NCI-H2029 treated with DMSO at 0.1 percent for 48 hours (cell line): ENCODE data around the gene TSPAN3.
A peak's percentile ranks its signal among the peaks of the same experiment; 100 is the strongest.

Experiments used
- DNase-seq: peaks from one replicate; lab custom pipeline; 2025; lab: John Stamatoyannopoulos, UW

TSPAN3 gene

GRCh38 chr15:77070495-77071304, at the start of gene TSPAN3:
TSPAN3 (minus strand) TSS chr15:77071109; CDS start chr15:77070954, 155 bp downstream.
- peak; percentile 40 for DNase-seq

GRCh38 chr15:77120576-77120975, 49.7 kb upstream of the TSPAN3 start:
- no peak for DNase-seq

- no peak for DNase-seq
Measured at GRCh38 chr15:77119446-77119845, 48.5 kb upstream of the TSPAN3 start.

- peak; percentile 36 for DNase-seq
Measured at GRCh38 chr15:77118882-77119321, 48.0 kb upstream of the TSPAN3 start.

- DNase-seq, result no peak
Measured at GRCh38 chr15:77115179-77115578, 44.3 kb upstream of the TSPAN3 start.

- no peak for DNase-seq
Measured at GRCh38 chr15:77112838-77113504, 42.1 kb upstream of the TSPAN3 start.

- DNase-seq, result no peak
Measured at GRCh38 chr15:77111789-77112188, 40.9 kb upstream of the TSPAN3 start.

GRCh38 chr15:77107531-77108355, 36.8 kb upstream of the TSPAN3 start:
- DNase-seq, result peak; percentile 10

GRCh38 chr15:77107068-77107467, 36.2 kb upstream of the TSPAN3 start:
- DNase-seq, result no peak

- DNase-seq, result no peak
Measured at GRCh38 chr15:77104155-77104554, 33.2 kb upstream of the TSPAN3 start.

GRCh38 chr15:77099741-77100463, 29.0 kb upstream of the TSPAN3 start:
- DNase-seq, result no peak

GRCh38 chr15:77098572-77098971, 27.7 kb upstream of the TSPAN3 start:
- DNase-seq, result no peak

- DNase-seq, result no peak
Measured at GRCh38 chr15:77097921-77098320, 27.0 kb upstream of the TSPAN3 start.

- no peak for DNase-seq
Measured at GRCh38 chr15:77097248-77097721, 26.4 kb upstream of the TSPAN3 start.

GRCh38 chr15:77096541-77096940, 25.6 kb upstream of the TSPAN3 start:
- no peak for DNase-seq

GRCh38 chr15:77096138-77096537, 25.2 kb upstream of the TSPAN3 start:
- no peak for DNase-seq

GRCh38 chr15:77094397-77095030, 23.6 kb upstream of the TSPAN3 start:
- no peak for DNase-seq

GRCh38 chr15:77093436-77093835, 22.5 kb upstream of the TSPAN3 start:
- no peak for DNase-seq

- no peak for DNase-seq
Measured at GRCh38 chr15:77091097-77091496, 20.2 kb upstream of the TSPAN3 start.

GRCh38 chr15:77087213-77087612, 16.3 kb upstream of the TSPAN3 start:
- DNase-seq, result no peak

- DNase-seq, result no peak
Measured at GRCh38 chr15:77085297-77085696, 14.4 kb upstream of the TSPAN3 start.
